Measurements from ENCODE around the gene COX14.

Gene COX14

DNA sequence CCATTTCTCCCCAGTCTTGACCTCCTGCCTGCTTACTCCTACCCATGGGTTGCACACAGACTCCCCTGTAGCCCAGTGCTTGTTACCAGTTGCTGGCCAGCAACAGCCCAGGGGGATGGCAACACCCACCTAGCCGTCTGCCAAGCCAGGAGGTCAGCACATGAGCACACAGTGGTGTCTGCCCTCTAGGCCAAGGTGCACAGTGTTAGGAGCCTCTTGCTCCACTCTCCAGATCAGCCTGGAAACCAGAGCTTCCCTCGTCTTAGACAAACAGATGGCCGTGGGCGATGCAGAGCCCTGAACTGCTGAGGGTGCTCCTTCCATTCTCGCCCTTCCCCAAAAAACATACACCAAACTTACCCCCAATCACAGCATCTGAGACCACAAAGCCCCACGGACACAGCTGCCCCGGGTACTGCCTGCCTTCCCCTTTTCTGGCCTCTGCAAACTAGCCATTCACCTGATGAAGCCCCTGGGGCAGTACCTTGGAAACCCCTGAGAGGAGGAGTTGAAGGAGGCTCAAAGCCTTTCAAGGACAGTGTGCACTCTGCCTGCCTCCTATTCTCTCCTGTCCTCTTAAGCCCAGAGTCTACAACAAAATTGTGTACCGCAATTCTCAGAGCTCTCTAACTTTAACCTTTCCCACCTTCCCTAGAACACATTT is 9.3 kb upstream of the COX14 start:
- CTCF ChIA-PET = interaction anchor here (0.8 to 7.0 kb wide), 17 partner anchors 7 to 212 kb away, joined by 3 to 144 read pairs (median 3); partner anchors contain the start of genes COX14 and SMARCD1
- POLR2A ChIA-PET = interaction anchor here (1.2 to 3.0 kb wide), 2 partner anchors 9 to 16 kb away, joined by 3 to 17 read pairs; partner anchors contain the start of gene COX14
- TF ChIP-seq, protein P1, sequence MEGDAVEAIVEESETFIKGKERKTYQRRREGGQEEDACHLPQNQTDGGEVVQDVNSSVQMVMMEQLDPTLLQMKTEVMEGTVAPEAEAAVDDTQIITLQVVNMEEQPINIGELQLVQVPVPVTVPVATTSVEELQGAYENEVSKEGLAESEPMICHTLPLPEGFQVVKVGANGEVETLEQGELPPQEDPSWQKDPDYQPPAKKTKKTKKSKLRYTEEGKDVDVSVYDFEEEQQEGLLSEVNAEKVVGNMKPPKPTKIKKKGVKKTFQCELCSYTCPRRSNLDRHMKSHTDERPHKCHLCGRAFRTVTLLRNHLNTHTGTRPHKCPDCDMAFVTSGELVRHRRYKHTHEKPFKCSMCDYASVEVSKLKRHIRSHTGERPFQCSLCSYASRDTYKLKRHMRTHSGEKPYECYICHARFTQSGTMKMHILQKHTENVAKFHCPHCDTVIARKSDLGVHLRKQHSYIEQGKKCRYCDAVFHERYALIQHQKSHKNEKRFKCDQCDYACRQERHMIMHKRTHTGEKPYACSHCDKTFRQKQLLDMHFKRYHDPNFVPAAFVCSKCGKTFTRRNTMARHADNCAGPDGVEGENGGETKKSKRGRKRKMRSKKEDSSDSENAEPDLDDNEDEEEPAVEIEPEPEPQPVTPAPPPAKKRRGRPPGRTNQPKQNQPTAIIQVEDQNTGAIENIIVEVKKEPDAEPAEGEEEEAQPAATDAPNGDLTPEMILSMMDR (IDR thresholded peaks at IDR 0.05; ENCODE audit: insufficient read depth, low read length, missing control alignments) = no peak
- H3K4me3 ChIP-seq (ENCODE audit: low read depth, low read length) = no peak overlapping the region
- DNase-seq (ENCODE audit: low read depth, low spot score) = no peak

DNA sequence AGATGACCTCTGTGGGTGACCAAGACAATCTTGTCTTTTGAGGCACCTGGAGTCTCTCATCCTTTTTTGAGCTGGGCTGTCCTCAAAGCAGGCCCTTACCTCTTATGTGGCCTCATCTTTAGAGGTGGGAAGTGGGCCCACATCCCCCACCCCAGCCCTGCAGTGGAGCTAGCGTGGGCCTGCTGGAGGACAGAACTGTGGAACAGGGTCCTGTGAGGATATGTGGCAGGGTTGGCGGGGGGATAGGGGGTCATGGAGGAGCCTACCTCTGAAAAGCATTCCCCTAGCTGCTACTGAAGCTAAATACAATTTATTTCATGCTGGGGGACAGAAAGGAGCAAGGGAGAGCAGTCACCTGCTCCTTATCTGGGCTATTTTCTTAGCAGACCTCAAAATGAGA is 8.7 kb upstream of the COX14 start:
- H3K4me3 ChIP-seq (ENCODE audit: low read depth, low read length) = no peak overlapping the region
- no peak for DNase-seq (ENCODE audit: low read depth, low spot score)
- POLR2A ChIA-PET = interaction anchor here (1.2 to 3.0 kb wide), 2 partner anchors 9 to 15 kb away, joined by 3 to 17 read pairs; partner anchors contain the start of gene COX14
- CTCF ChIA-PET = interaction anchor here (0.8 to 7.0 kb wide), 14 partner anchors 7 to 211 kb away, joined by 3 to 144 read pairs (median 4); partner anchors contain the start of genes COX14 and SMARCD1
- TF ChIP-seq, protein P1 (IDR thresholded peaks at IDR 0.05; ENCODE audit: insufficient read depth, low read length, missing control alignments) = no peak

DNA sequence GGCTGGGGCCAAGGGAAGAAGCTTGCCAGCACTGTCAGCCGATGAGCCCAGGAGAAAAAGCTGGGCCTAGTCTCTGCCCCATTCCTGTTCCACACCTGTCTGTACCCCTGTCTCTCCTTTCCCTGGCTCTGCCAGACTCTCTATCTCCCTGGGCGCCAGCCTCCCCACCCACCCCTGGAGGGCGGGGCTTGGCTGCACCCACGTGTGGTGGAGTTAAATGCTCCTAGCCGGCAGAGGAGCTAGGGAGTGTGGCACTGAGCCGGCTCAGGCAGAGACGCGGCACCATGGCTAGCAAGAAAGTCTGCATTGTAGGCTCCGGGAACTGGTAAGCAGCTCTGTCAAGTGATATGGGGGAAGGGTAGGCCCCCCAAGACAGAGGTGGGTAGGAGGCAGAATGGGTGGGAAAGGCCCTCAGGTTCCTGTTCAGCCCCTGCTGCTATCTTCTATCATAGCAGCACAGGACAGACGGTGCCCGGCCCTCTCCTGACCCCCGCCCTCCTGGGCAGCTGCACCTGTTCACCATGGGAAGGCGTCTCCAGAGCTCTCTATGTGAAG is 8.2 kb upstream of the COX14 start, which contains the start of gene GPD1:
GPD1 (plus strand) TSS at position 242 of the 555 bp plus-strand sequence; CDS start at position 285, 43 bp downstream.
- POLR2A ChIA-PET = interaction anchor here (1.2 to 3.0 kb wide), 2 partner anchors 8 to 15 kb away, joined by 3 to 17 read pairs; partner anchors contain the start of gene COX14
- CTCF ChIA-PET = interaction anchor here (0.8 to 7.0 kb wide), 12 partner anchors 6 to 211 kb away, joined by 3 to 144 read pairs (median 6); partner anchors contain the start of genes COX14 and SMARCD1
- TF ChIP-seq, protein P1 (IDR thresholded peaks at IDR 0.05; ENCODE audit: insufficient read depth, low read length, missing control alignments) = no peak
- no peak within 1 kb of the TSS for H3K4me3 ChIP-seq (ENCODE audit: low read depth, low read length)
- DNase-seq (ENCODE audit: low read depth, low spot score) = no peak

DNA sequence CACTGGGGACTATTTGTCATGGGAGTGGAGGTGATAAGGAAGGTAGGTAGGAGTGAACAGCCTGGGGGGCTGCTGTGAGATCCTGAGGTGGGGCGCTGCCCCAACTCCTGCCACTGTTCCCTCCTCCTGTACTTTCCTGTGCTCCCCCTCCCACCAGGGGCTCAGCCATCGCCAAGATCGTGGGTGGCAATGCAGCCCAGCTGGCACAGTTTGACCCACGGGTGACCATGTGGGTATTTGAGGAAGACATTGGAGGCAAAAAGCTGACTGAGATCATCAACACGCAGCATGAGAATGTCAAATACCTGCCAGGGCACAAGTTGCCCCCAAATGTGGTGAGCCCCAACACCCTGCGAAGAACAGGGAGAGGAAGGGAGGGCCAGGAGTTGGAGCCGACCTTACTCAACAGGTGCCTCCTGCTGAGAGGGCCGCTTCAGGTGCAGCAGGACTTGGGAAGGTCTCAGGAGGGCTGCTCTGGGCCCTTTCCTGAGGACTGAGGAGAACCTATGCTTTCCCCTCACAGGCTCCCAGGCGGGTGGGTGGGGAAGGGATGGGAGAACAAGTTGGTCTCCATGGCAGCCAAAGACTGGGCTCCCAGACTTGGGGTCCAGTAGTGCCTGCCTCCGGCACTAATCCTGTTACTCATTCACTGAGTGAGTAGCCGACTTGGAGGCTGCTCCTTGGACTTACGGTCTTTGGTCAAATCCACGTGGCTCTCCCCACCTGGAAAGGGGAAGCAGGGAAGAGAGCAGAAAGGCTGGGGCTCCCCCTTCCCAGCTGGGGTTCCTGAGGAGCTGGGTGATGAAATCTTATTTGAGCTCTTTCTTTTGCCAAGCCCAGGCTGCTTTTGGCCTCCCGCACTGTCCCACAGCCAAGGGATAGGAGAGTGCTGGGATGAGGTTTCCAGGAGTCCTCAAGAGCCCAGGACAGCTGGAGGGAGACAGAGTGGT is 7.3 kb upstream of the COX14 start:
- no peak overlapping the region for H3K4me3 ChIP-seq (ENCODE audit: low read depth, low read length)
- ChIA-PET POLR2A (interaction anchor here (0.6 to 3.0 kb wide), 2 partner anchors 7 to 60 kb away, joined by 3 to 17 read pairs; partner anchors contain the start of gene COX14), CTCF (interaction anchor here (1.0 to 7.0 kb wide), 8 partner anchors 5 to 210 kb away, joined by 3 to 144 read pairs (median 8); partner anchors contain the start of genes COX14 and SMARCD1)
- no peak for DNase-seq (ENCODE audit: low read depth, low spot score)
- TF ChIP-seq, protein P1 (IDR thresholded peaks at IDR 0.05; ENCODE audit: insufficient read depth, low read length, missing control alignments) = no peak

DNA sequence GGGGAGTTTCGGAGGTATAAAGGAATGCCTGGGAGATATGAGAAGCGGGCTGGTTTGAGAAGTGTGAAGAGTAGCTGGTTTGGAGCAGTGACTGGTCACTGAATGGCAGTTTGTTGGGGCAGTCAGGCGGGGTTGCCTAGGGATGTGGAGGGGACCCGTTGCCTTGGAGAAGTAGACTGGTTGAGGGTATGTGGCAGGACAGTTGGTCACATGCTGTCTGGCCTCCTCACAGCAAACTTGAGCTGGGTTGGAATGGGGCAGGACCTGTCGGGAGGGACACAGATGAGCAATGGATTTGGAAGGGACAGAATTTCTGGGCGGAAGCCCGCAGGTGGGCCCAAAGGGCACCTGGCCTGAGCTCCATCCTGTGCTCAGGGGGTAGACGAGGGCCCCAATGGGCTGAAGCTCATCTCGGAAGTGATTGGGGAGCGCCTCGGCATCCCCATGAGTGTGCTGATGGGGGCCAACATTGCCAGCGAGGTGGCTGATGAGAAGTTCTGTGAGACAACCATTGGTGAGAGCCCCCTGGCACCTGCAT is 6.1 kb upstream of the COX14 start:
- POLR2A ChIA-PET = no interaction called here
- H3K4me3 ChIP-seq (ENCODE audit: low read depth, low read length) = no peak overlapping the region
- CTCF ChIA-PET = interaction anchor here (0.5 to 1.2 kb wide), 4 partner anchors 18 to 215 kb away, joined by 3 read pairs; no protein-coding TSS in a partner anchor
- TF ChIP-seq, protein P1 (IDR thresholded peaks at IDR 0.05; ENCODE audit: insufficient read depth, low read length, missing control alignments) = no peak
- DNase-seq (ENCODE audit: low read depth, low spot score) = no peak

All from AG04449 (cell line).